ENCODE measurements around the gene DSCAML1. TPM values are rescaled to one million over a fixed set of nuclear protein-coding genes. Genes with fewer than 3 reads are reported as not detected.
A peak's percentile ranks its signal among the peaks of the same experiment; 100 is the strongest.

The DSCAML1 gene
- total RNA-seq, 4 donors from 2014 or later = 0.54 to 1.8 (median 0.99) TPM

DNA sequence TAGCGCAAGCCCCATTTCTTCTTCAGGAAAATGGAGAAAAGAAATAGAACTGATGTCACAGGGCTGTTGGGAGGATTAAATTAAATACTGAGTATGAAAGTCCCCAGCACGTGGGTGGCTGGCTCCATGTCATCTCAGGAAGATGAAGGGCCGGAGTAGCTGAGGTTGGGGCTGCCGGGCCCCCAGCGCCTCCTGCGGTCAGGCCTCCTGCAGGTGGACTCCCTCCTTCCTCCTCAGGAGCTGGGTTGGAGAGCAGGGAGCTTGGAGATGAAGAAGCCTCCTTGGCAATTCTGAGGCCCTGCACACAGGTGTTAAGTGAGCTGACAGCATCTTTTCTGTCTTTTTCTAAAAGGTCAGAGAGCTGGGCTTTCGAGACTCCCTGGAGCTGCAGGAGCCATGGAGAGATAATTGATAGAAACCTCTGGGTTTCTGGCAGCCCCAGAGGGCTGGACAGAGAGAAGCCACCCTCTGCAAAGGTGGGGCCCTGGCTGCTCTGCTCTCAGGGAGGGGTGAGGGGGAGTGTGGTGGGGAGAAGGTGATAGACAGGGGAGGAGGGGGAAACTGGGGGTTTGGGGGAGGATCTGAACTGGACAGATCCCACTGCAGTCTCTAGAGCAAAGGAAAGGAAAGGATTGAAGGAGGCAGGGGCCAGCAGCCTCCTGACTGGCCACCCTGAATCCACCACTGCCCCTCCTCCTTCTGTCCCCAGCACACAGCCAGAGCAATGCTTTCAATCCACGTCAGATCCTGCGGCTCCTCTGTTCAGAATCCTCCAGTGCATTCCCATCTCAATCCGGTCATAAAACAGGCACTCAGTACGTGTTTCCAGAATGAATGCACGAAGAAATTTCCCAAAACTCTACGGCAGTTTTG is 258.5 kb downstream of the DSCAML1 start:
- Histone ChIP-seq H3K4me1 (peaks cover 0 to 6% of the 10 kb centered on the region in 2 donors), H3K27me3 (no peaks in the 10 kb centered on the region), H3K27ac (no peak overlapping the region), H3K36me3 (no peaks in the 10 kb centered on the region), H3K4me3 (replicated peaks in 1 of 3) (no peak overlapping the region), H3K9me3 (no peaks in the 10 kb centered on the region)
- WGBS, 2 donors = 81 to 83% methylated on average over 13 of the region's 13 CpGs
- no peak for DNase-seq
- TF ChIP-seq POLR2A (IDR thresholded peaks at IDR 0.05) (no peak), CTCF (IDR thresholded peaks at IDR 0.05) (no peak)
- intact Hi-C loops (cut with DNase I) = no loop called here

DNA sequence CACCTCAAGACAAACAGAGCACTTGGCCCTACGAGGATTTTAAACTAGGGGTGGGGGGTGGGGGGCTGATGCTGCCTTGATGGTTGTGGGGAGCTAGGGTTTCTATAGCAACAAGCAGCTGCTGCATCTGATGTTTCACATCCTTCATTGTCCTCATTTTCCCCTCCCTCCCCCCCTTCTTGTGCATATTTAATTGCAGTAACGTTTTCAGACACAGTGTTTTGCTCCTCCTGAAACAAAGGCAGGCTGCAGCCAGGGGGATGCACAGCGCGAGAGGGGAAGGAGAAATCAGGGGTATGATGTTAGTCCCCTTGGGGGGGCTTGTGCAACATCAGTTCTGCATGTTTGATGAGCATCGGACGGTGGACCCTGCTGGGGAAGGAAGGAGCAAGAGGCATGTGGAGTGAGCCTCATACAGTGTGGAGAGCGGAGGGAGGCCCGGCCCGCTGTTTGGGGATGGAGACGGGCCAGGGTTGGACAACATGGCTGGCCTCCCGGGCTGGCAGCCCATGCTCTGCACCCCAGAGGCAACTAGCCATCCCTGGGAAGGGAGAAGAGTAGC is 261.1 kb downstream of the DSCAML1 start:
- intact Hi-C loops (cut with DNase I) = no loop called here
- WGBS, 2 donors = 71% methylated on average over 11 of the region's 11 CpGs
- Histone ChIP-seq H3K4me1 (peaks cover 0 to 6% of the 10 kb centered on the region in 2 donors), H3K27ac (no peak overlapping the region), H3K4me3 (replicated peaks in 1 of 3) (no peak overlapping the region), H3K27me3 (no peaks in the 10 kb centered on the region), H3K9me3 (no peaks in the 10 kb centered on the region), H3K36me3 (no peaks in the 10 kb centered on the region)
- no peak for TF ChIP-seq POLR2A (IDR thresholded peaks at IDR 0.05)
- TF ChIP-seq CTCF (IDR thresholded peaks at IDR 0.05) = no peak
- no peak for DNase-seq

GRCh38 chr11:117535201-117535849 is 261.7 kb downstream of the DSCAML1 start:
- Histone ChIP-seq H3K4me1 (peaks cover 0 to 6% of the 10 kb centered on the region in 2 donors), H3K4me3 (replicated peaks in 1 of 3) (no peak overlapping the region), H3K36me3 (no peaks in the 10 kb centered on the region), H3K27me3 (no peaks in the 10 kb centered on the region), H3K9me3 (no peaks in the 10 kb centered on the region), H3K27ac (no peak overlapping the region)
- TF ChIP-seq POLR2A (IDR thresholded peaks at IDR 0.05) (no peak), CTCF (IDR thresholded peaks at IDR 0.05) (no peak)
- DNase-seq = peak; percentile 42 to 56
- WGBS, 2 donors = 37% methylated on average over 16 to 18 of the region's 19 CpGs
- intact Hi-C loops (cut with DNase I) = no loop called here

DNA sequence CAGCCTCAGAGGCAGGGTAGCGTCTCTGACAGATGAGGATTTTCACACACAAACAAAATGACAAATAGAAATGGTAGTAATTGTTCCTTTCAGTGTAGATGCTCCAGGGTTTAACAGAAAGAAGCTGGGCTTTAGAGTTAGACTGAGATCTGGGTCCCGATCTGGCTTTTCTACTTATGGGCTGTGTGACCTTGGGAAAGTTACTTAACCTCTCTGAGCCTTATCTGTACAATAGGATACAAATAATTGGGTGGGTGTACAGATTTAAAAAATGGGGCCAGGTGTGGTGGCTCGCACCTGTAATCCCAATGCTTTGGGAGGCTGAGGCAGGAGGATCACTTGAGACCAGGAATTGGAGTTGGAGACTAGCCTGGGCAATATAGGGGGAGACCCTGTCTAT is 264.4 kb downstream of the DSCAML1 start:
- intact Hi-C loops (cut with DNase I) = no loop called here
- peaks cover 10 to 19% of the 10 kb centered on the region in 2 donors for H3K4me1 ChIP-seq

More for the DNA sequence above, 264.4 kb downstream of the DSCAML1 start:
- no peaks in the 10 kb centered on the region for H3K27me3 ChIP-seq
- H3K27ac ChIP-seq = no peak overlapping the region
- TF ChIP-seq POLR2A (IDR thresholded peaks at IDR 0.05) = no peak
- TF ChIP-seq CTCF (IDR thresholded peaks at IDR 0.05) = no peak
- no peak overlapping the region for H3K4me3 ChIP-seq (replicated peaks in 1 of 3)
- 95 to 99% methylated on average over 3 of the region's 3 CpGs for WGBS, 2 donors
- H3K36me3 ChIP-seq = no peaks in the 10 kb centered on the region
- H3K9me3 ChIP-seq = no peaks in the 10 kb centered on the region
- no peak for DNase-seq
